K562 (cell line): ENCODE results near the gene HSD17B10. TPM values are rescaled to one million over a fixed set of nuclear protein-coding genes. Genes with fewer than 3 reads are reported as not detected.

Experiments used
- ATAC-seq: fragments of 200-7000 bp; cut with Tn5 transposase; 3 replicates; pipeline ENCODE4 v1.9.1; 2020; ENCODE audit warnings: moderate library complexity
- BruUV-seq: library from RNA; stranded (reverse); fragments of 400-500 nt; replicated peaks from 2 replicates; lab custom pipeline; 2021; lab: Mats Ljungman, UMichigan
- CTCF ChIA-PET: fragments of 300-600 bp; formaldehyde crosslinking; extraction: SDS; loops from one replicate; lab custom pipeline; 2021; ENCODE audit warnings: low intra/inter-chr PET ratio; lab: Yijun Ruan, JAX
- POLR2A ChIA-PET: fragments of 300-600, 350-650 bp; sonication (Branson Sonifier 250); formaldehyde crosslinking; extraction: SDS; loops from one replicate; lab custom pipeline; 2021; ENCODE audit warnings: antibody characterized with exemption, inconsistent platforms; lab: Yijun Ruan, JAX
- DNase-seq, 4 experiments: peaks; one replicate each; pipeline versions ENCODE4 v3.0.0 to v3.0.0-alpha.2; 2011 to 2018; ENCODE audit warnings: low spot score in 3 of 4, mixed read lengths in 3 of 4; ENCODE audit errors: extremely low read depth in 1 of 4
- FAIRE-seq: peaks from 2 replicates; lab custom pipeline; 2011; peaks lifted over from hg19 to GRCh38; lab: Jason Lieb, UNC
- H2AFZ ChIP-seq: 2 replicates; pipeline ENCODE4 v1.6.0; 2011; ENCODE audit warnings: low read depth, low read length, control low read depth, inconsistent platforms
- H3K27ac ChIP-seq: fragments of 200-600 bp; 3 replicates; pipeline ENCODE4 v1.8.0; 2011; ENCODE audit warnings: low read depth, mild to moderate bottlenecking, control low read depth, inconsistent platforms, low read length, moderate library complexity, mixed read lengths; ENCODE audit errors: extremely low read depth
- H3K27me3 ChIP-seq, 2 experiments: fragments of 300-600 bp in 1 of 2; 2 replicates in 1 of 2; 3 replicates in 1 of 2; pipeline versions ENCODE4 v1.6.0 to v1.8.0; 2011; ENCODE audit warnings: inconsistent platforms in 2 of 2, low read length in 2 of 2, mild to moderate bottlenecking in 1 of 2, mixed read lengths in 1 of 2, moderate library complexity in 1 of 2; ENCODE audit not compliant: control insufficient read depth in 2 of 2, insufficient read depth in 2 of 2
- H3K36me3 ChIP-seq: fragments of 300-600 bp; 3 replicates; pipeline ENCODE4 v1.8.0; 2011; ENCODE audit warnings: mild to moderate bottlenecking, low read length, inconsistent platforms; ENCODE audit not compliant: control insufficient read depth, insufficient read depth
- H3K4me1 ChIP-seq, 2 experiments: fragments of 200-600 bp in 1 of 2; replicated peaks in 1 of 2; 2 replicates in 1 of 2; 3 replicates in 1 of 2; pipeline versions ENCODE4 v1.5.1 to v1.8.0; 2011; ENCODE audit warnings: inconsistent platforms in 2 of 2, low read length in 2 of 2, mild to moderate bottlenecking in 1 of 2, mixed read lengths in 1 of 2, moderate library complexity in 1 of 2; ENCODE audit not compliant: control insufficient read depth in 2 of 2, insufficient read depth in 2 of 2
- H3K4me2 ChIP-seq: 2 replicates; pipeline ENCODE4 v1.6.1; 2011; ENCODE audit warnings: low read length, control low read depth, inconsistent platforms, mixed read lengths; ENCODE audit not compliant: insufficient read depth
- H3K4me3 ChIP-seq: fragments of 200-600 bp; sonication (generic), shearing (Covaris generic); 2 replicates; pipeline ENCODE4 v1.5.1; 2016; ENCODE audit warnings: control low read depth, inconsistent platforms
- H3K79me2 ChIP-seq: fragments of 200-600 bp; 3 replicates; pipeline ENCODE4 v1.8.0; 2011; ENCODE audit warnings: low read length, inconsistent platforms; ENCODE audit not compliant: control insufficient read depth, insufficient read depth
- H3K9ac ChIP-seq, 2 experiments: 2 replicates each; pipeline versions ENCODE4 v1.6.0 to v1.6.1; 2011; ENCODE audit warnings: low read depth in 2 of 2, low read length in 2 of 2, control low read depth in 1 of 2, inconsistent platforms in 1 of 2, mild to moderate bottlenecking in 1 of 2, mixed read lengths in 1 of 2; ENCODE audit not compliant: insufficient read depth in 1 of 2
- H3K9me1 ChIP-seq: one replicate; pipeline ENCODE4 v1.6.0; 2011; ENCODE audit warnings: inconsistent platforms, mild to moderate bottlenecking, low read length, moderate library complexity; ENCODE audit not compliant: control insufficient read depth, insufficient read depth
- H3K9me3 ChIP-seq: replicated peaks from 2 replicates; pipeline ENCODE4 v1.5.1; 2011; ENCODE audit warnings: low read depth, low read length, inconsistent platforms; ENCODE audit not compliant: control insufficient read depth, insufficient read depth
- H4K20me1 ChIP-seq: replicated peaks from 2 replicates; pipeline ENCODE4 v1.6.1; 2011; ENCODE audit warnings: low read length, inconsistent platforms, mixed read lengths; ENCODE audit not compliant: control insufficient read depth, insufficient read depth
- BDP1 ChIP-seq: IDR thresholded peaks from 3 replicates; pipeline ENCODE4 v1.6.1; 2011; ENCODE audit not compliant: insufficient read length, insufficient read depth
- BRD4 ChIP-seq: fragments of 200-600 bp; sonication (generic); IDR thresholded peaks from 2 replicates; pipeline ENCODE4 v1.6.1; 2017; ENCODE audit warnings: inconsistent platforms
- MEF2D ChIP-seq: conservative IDR thresholded peaks from 2 replicates; pipeline ENCODE4 v1.6.1; 2016; ENCODE audit warnings: low read depth, missing genetic modification characterization, missing compliant biosample characterization
- MIER1 ChIP-seq: fragments of 450-650 bp; IDR thresholded peaks from 2 replicates; pipeline ENCODE4 v1.6.1; 2016; ENCODE audit warnings: antibody characterized with exemption, mild to moderate bottlenecking, low read depth
- MTF1 ChIP-seq: fragments of 250-450 bp; sonication (Bioruptor Pico); IDR thresholded peaks from 2 replicates; pipeline ENCODE4 v1.9.0; 2021; ENCODE audit warnings: moderate library complexity, mild to moderate bottlenecking, inconsistent platforms, borderline replicate concordance
- NEUROD1 ChIP-seq: fragments of 150-350 bp; IDR thresholded peaks from 2 replicates; pipeline ENCODE4 v1.6.1; 2014; ENCODE audit warnings: borderline replicate concordance, low read length, low read depth; ENCODE audit not compliant: partially characterized antibody
- NFIC ChIP-seq: fragments of 450-650 bp; IDR thresholded peaks from 2 replicates; pipeline ENCODE4 v1.6.1; 2017; ENCODE audit warnings: mild to moderate bottlenecking, inconsistent platforms
- PTBP1 ChIP-seq: fragments of 200-400 bp; formaldehyde crosslinking; IDR thresholded peaks from 2 replicates; pipeline ENCODE4 v1.6.1; 2017; ENCODE audit warnings: low read depth, low read length
- ZNF133 ChIP-seq: fragments of 250-450 bp; sonication (Bioruptor Pico); IDR thresholded peaks from 2 replicates; pipeline ENCODE4 v1.4.0; 2020; ENCODE audit warnings: mild to moderate bottlenecking
- ZNF583 ChIP-seq: fragments of 250-450 bp; sonication (Bioruptor Pico); IDR thresholded peaks from 2 replicates; pipeline ENCODE4 v1.4.0; 2020
- ZNF699 ChIP-seq: fragments of 250-450 bp; sonication (Bioruptor Pico); IDR thresholded peaks from 2 replicates; pipeline ENCODE4 v1.8.0; 2021; ENCODE audit warnings: mild to moderate bottlenecking, moderate library complexity; ENCODE audit not compliant: insufficient replicate concordance
- ZNF785 ChIP-seq: fragments of 250-450 bp; sonication (Bioruptor Pico); IDR thresholded peaks from 2 replicates; pipeline ENCODE4 v1.4.0; 2020; ENCODE audit warnings: mild to moderate bottlenecking
- WGBS: fragments of 100-300 bp; shearing (Covaris generic); methylation state at CpG from one replicate; pipeline ENCODE4 v1.1.6; 2016; ENCODE audit warnings: low coverage, mixed read lengths; ENCODE audit not compliant: insufficient coverage; ENCODE audit errors: missing lambda C conversion rate; 5-methylcytosine and 5-hydroxymethylcytosine counted together
- in situ Hi-C: fragments of 300-500 bp; cut with MboI; formaldehyde crosslinking; loops from 4 replicates; pipeline ENCODE4 v1.15.0; 2018; ENCODE audit warnings: inconsistent platforms, mixed read lengths
- intact Hi-C: fragments of 100-400 bp; cut with micrococcal nuclease; formaldehyde crosslinking; loops from 2 replicates; pipeline ENCODE4 v1.14.2; 2022
- polyA plus RNA-seq, 8 experiments: library from polyadenylated mRNA; depleted of rRNA in 4 of 8; stranded (reverse) in 5 of 8; unstranded in 3 of 8; fragments of >200 nt; fragmentation: Nextera tagmentation in 2 of 8; fragmentation: Illumina TruSeq in 1 of 8; extraction: Ambion mirVana in 2 of 8; extraction: Trizol in 1 of 8; gene quantifications; 2 replicates each; pipeline versions ENCODE4 v1.2.1 to v1.2.3, GENCODE V29; 2011 to 2014; ENCODE audit warnings: inconsistent platforms in 1 of 8, missing spikeins in 1 of 8
- total RNA-seq, 7 experiments: library from RNA; depleted of rRNA in 6 of 7; stranded (reverse); fragments of >200 nt in 6 of 7; fragmentation: Illumina TruSeq in 2 of 7; extraction: Trizol in 2 of 7; gene quantifications; 2 replicates each; pipeline versions ENCODE4 v1.2.1 to v1.2.3, GENCODE V29; 2011 to 2021; ENCODE audit warnings: low replicate concordance in 1 of 7
- TF ChIP-seq, protein P1 (sequence below), 2 experiments: fragments of 450-650 bp in 1 of 2; IDR thresholded peaks; 2 replicates each; pipeline ENCODE4 v1.6.1; 2011 to 2017; ENCODE audit warnings: low read depth in 2 of 2, antibody characterized with exemption in 1 of 2, borderline replicate concordance in 1 of 2, low read length in 1 of 2, mild to moderate bottlenecking in 1 of 2, mixed read lengths in 1 of 2; ENCODE audit not compliant: control insufficient read depth in 1 of 2

Gene HSD17B10
- total and polyA plus RNA-seq, 9 of the 15 experiments (the other 6 are each of a cell fraction or from before 2014, with no cell fraction given) = 45.3 to 221 (median 186) TPM

DNA sequence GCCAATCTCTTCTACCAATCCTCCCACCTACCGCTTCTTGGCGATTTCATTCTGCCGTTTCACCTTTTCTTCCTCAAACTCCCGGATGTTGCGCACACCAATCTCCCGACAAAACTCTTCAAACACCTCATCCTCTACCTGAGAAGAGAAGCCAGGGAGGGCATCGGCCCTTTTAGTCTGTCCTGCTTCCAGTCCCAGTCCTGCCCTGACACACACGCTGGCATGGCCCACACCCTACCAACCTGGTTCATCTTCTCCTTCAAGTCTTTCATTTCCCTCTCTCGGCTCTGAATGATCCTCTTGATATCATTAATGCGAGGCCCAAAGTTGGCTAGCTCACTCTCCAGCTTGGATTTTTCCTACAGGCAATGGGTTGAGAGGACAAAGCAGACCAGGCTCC, 30.6 kb downstream of the HSD17B10 start:
- BruUV-seq = no TSS peak
- DNase-seq (no peak), FAIRE-seq (no peak), ATAC-seq (no peak)
- Histone ChIP-seq H3K27me3 (no peaks in the 10 kb centered on the region), H3K4me1 (no peaks in the 10 kb centered on the region), H3K9me1 (no peaks in the 10 kb centered on the region), H3K27ac (no peak overlapping the region), H3K36me3 (peaks cover 90% of the 10 kb centered on the region), H3K79me2 (no peaks in the 10 kb centered on the region), H3K4me3 (no peak overlapping the region), H3K9ac (no peak overlapping the region), H4K20me1 (no peaks in the 10 kb centered on the region), H3K4me2 (no peak overlapping the region), H3K9me3 (no peaks in the 10 kb centered on the region), H2AFZ (no peak overlapping the region)
- ChIA-PET POLR2A (interaction anchor here (0.6 to 1.7 kb wide), 5 partner anchors 12 to 1008 kb away, joined by 3 to 6 read pairs (median 3); partner anchors contain the start of genes RIBC1 and SMC1A), CTCF (no interaction called here)
- intact Hi-C loops (no loop called here), in situ Hi-C loops (no loop called here)
- TF ChIP-seq ZNF785 (CRISPR knock-in tag) = no peak
- TF ChIP-seq MTF1 = no peak
- TF ChIP-seq ZNF133 (CRISPR knock-in tag) = no peak
- 92% methylated on average over 6 of the region's 10 CpGs for WGBS

GRCh38 chrX:53398216-53398615, 36.0 kb downstream of the HSD17B10 start:
- no peak for ATAC-seq
- intact Hi-C loops = no loop called here
- in situ Hi-C loops = no loop called here
- no peak for TF ChIP-seq BRD4
- TF ChIP-seq NEUROD1 = no peak
- no peak for TF ChIP-seq MIER1
- TF ChIP-seq ZNF699 (CRISPR knock-in tag) = no peak
- no peak for TF ChIP-seq ZNF583
- TF ChIP-seq, protein P1, sequence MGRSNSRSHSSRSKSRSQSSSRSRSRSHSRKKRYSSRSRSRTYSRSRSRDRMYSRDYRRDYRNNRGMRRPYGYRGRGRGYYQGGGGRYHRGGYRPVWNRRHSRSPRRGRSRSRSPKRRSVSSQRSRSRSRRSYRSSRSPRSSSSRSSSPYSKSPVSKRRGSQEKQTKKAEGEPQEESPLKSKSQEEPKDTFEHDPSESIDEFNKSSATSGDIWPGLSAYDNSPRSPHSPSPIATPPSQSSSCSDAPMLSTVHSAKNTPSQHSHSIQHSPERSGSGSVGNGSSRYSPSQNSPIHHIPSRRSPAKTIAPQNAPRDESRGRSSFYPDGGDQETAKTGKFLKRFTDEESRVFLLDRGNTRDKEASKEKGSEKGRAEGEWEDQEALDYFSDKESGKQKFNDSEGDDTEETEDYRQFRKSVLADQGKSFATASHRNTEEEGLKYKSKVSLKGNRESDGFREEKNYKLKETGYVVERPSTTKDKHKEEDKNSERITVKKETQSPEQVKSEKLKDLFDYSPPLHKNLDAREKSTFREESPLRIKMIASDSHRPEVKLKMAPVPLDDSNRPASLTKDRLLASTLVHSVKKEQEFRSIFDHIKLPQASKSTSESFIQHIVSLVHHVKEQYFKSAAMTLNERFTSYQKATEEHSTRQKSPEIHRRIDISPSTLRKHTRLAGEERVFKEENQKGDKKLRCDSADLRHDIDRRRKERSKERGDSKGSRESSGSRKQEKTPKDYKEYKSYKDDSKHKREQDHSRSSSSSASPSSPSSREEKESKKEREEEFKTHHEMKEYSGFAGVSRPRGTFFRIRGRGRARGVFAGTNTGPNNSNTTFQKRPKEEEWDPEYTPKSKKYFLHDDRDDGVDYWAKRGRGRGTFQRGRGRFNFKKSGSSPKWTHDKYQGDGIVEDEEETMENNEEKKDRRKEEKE (IDR thresholded peaks at IDR 0.05; ENCODE audit: borderline replicate concordance in 1 of 2, control insufficient read depth in 1 of 2, low read depth in 2 of 2, low read length in 1 of 2) = no peak
- no peak for TF ChIP-seq MEF2D (tag)
- no peak for TF ChIP-seq NFIC
- TF ChIP-seq PTBP1 = no peak
- no peak for TF ChIP-seq BDP1

More at GRCh38 chrX:53398216-53398615, 36.0 kb downstream of the HSD17B10 start:
- Histone ChIP-seq H3K79me2 (no peaks in the 10 kb centered on the region), H3K27ac (no peak overlapping the region), H3K9ac (no peak overlapping the region), H3K27me3 (no peaks in the 10 kb centered on the region), H4K20me1 (no peaks in the 10 kb centered on the region), H3K4me1 (no peaks in the 10 kb centered on the region), H3K4me3 (no peak overlapping the region), H3K4me2 (no peak overlapping the region), H3K9me3 (no peaks in the 10 kb centered on the region), H3K36me3 (peaks cover 91% of the 10 kb centered on the region), H3K9me1 (no peaks in the 10 kb centered on the region), H2AFZ (no peak overlapping the region)
- CTCF ChIA-PET = no interaction called here
- DNase-seq (no peak), FAIRE-seq (no peak)
- no TSS peak for BruUV-seq
- POLR2A ChIA-PET = interaction anchor here (1.0 kb wide), 1 partner anchor 13 kb away, joined by 3 read pairs; no protein-coding TSS in a partner anchor
- WGBS = 88% methylated on average over 1 of the region's 1 CpG
